Esophagus squamous epithelium (tissue), 5 donors: ENCODE measurements around the gene MORN3. TPM values are rescaled to one million over a fixed set of nuclear protein-coding genes. Genes with fewer than 3 reads are reported as not detected.

Source experiments
- DNase-seq: peaks from one replicate; lab custom pipeline; 2025; lab: John Stamatoyannopoulos, UW
- H3K27ac ChIP-seq, 4 donors: fragments of 200-600 bp; sonication (generic); one replicate each; pipeline ENCODE4 v1.5.1; 2016 to 2019; ENCODE audit warnings: mild to moderate bottlenecking in 1 of 4
- H3K27me3 ChIP-seq, 4 donors: fragments of 200-600 bp; sonication (generic); 1 replicate in 3 of 4; 2 replicates in 1 of 4; pipeline versions ENCODE4 v1.5.1 to v1.6.0; 2017 to 2021; ENCODE audit warnings: antibody characterized with exemption in 1 of 4
- H3K36me3 ChIP-seq, 3 donors: fragments of 200-600 bp; sonication (generic); one replicate each; pipeline ENCODE4 v1.5.1; 2016 to 2019
- H3K4me1 ChIP-seq, 3 donors: fragments of 200-600 bp; sonication (generic); one replicate each; pipeline ENCODE4 v1.5.1; 2017 to 2019
- H3K4me3 ChIP-seq, 4 donors: fragments of 200-600 bp; sonication (generic); 1 replicate in 3 of 4; 2 replicates in 1 of 4; pipeline ENCODE4 v1.5.1; 2016 to 2019; ENCODE audit warnings: mild to moderate bottlenecking in 2 of 4, moderate library complexity in 1 of 4
- H3K9me3 ChIP-seq, 3 donors: fragments of 200-600 bp; sonication (generic); one replicate each; pipeline ENCODE4 v1.5.1; 2016 to 2019
- CTCF ChIP-seq, 6 experiments: fragments of 450-650 bp in 4 of 6; fragments of 200-600 bp in 2 of 6; sonication (generic) in 2 of 6; IDR thresholded peaks; one replicate each; pipeline ENCODE4 v1.5.1; 2016 to 2019; ENCODE audit warnings: antibody characterized with exemption in 6 of 6, mild to moderate bottlenecking in 4 of 6, moderate library complexity in 4 of 6
- POLR2A ChIP-seq, 4 donors: fragments of 450-650 bp; IDR thresholded peaks; one replicate each; pipeline ENCODE4 v1.6.1; 2017; ENCODE audit warnings: antibody characterized with exemption in 4 of 4, mild to moderate bottlenecking in 4 of 4, moderate library complexity in 3 of 4
- WGBS, 2 donors: methylation state at CpG; one replicate each; pipeline ENCODE4 v1.1.5; 2018; 5-methylcytosine and 5-hydroxymethylcytosine counted together
- intact Hi-C: fragments of 100-400 bp; cut with DNase I; formaldehyde crosslinking; loops from one replicate; pipeline ENCODE4 v1.15.0; 2022
- total RNA-seq, 4 donors: library from RNA; depleted of rRNA; stranded (reverse); fragments of >200 nt; gene quantifications; one replicate each; pipeline ENCODE4 v1.1.0, GENCODE V29; 2016
- donor health status: DM: yes; HTN: yes; CAD: no.

The MORN3 gene
- total RNA-seq, 4 donors from 2014 or later = 0.09 to 0.13 TPM; not detected in 2

DNA sequence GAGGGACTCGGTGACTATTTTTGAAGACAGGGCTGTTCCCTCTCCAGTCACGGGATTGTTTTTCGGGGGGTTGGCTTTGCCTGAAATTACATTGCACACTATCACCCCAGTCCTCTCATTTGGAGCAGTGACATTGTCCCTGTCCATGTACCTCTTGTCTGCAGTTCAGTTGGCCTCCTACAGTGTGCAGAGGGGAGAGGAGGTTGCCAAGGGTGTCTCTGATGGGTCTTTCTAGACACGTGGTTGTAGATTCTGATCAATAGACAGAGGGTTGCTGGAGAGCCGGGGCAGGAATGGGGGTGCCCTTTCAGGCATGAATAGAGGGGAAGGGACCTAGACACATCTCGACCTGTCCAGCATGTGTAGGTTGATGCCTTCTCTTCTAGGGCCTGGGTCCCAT lies 44.3 kb upstream of the MORN3 start:
- WGBS, 2 donors = 63 to 66% methylated on average over 4 to 5 of the region's 6 CpGs
- DNase-seq = no peak
- Histone ChIP-seq H3K27me3 (no peaks in the 10 kb centered on the region), H3K27ac (peak overlapping the region in 2 of 4 donors; percentile 92), H3K9me3 (no peaks in the 10 kb centered on the region), H3K4me3 (peak overlapping the region in 3 of 4 donors; percentile 57 to 90 (median 90)), H3K36me3 (no peaks in the 10 kb centered on the region), H3K4me1 (peaks cover 9 to 25% (median 10%) of the 10 kb centered on the region in 3 donors)
- no peak for TF ChIP-seq POLR2A (IDR thresholded peaks at IDR 0.05)
- intact Hi-C loops = no loop called here

DNA sequence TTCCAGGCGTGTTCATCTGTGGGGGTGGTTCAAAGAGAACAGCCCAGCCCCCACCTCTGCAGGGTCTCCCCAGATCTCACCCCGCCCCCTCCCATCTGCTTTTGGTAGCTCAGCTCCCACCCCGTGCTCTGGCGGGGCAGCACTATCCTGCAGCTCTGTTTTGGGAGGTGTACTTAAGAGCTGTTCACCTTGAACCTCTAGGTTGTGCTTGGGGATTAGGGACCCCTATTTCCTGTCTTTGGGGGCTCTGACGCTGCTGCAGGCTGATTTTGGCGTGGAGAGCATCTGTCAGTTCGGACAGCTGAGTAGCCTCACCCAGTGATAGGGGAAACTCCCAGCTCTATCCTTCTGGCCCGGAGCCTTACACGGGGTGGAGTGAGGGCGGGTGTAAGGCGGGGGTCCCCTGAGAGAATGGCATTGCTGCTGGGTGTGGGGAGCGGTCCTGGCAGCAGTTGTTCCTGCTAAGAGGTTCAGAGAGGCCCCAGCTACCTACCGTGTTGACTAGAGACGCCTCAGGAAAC lies 43.9 kb upstream of the MORN3 start:
- Histone ChIP-seq H3K27me3 (no peaks in the 10 kb centered on the region), H3K36me3 (no peaks in the 10 kb centered on the region), H3K9me3 (no peaks in the 10 kb centered on the region), H3K4me3 (peak overlapping the region; percentile 57 to 90 (median 90)), H3K27ac (peak overlapping the region; percentile 86 to 92 (median 90)), H3K4me1 (peaks cover 9 to 25% (median 10%) of the 10 kb centered on the region in 3 donors)
- 3% methylated on average over 5 of the region's 14 CpGs; no CpG with 5 or more reads in 1 of the 2 donors for WGBS, 2 donors
- TF ChIP-seq POLR2A (IDR thresholded peaks at IDR 0.05) (no peak), CTCF (IDR thresholded peaks at IDR 0.05) (no peak)
- no peak for DNase-seq
- intact Hi-C loops = no loop called here

DNA sequence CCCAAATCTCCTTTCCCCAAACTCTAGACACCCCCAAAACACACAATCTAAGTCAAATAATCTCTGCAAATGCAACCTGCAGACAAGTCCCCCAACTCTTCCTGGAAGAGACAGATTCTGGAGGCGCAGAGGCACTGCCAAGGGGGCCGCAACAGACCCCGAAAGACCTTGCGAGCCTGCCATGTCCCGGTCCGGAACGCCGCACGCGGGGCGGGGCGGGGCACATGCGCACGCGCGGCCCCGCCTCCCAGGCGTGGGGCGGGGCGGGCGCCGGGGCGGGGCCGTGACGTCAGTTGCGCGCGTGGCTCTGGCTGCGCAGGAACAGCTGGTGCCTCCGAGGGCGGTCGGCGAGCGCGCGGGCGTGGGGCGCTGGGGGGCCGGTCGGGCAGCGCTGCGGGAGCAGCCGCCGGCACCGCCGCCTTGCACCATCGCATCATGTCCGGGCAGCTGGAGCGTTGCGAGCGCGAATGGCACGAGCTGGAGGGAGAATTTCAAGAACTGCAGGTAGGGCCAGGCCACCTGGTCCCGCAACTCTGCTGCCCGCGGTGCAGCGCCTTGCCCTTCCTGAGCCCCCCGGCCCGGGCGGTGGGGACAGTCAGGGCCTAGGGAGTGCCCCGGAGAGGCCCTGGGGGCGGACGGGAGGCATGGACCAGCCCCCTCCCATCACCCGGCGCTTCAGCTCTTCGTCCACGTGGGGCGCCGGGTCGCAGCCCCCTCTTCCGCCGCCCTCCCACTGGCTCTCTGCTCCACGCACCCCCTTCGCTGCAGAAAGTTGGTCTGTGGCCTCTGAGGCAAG lies 43.2 kb upstream of the MORN3 start, which contains the start of gene TMEM120B:
Gene TMEM120B (plus strand): TSS at position 292 of the 796 bp plus-strand sequence. CDS start 144 bp downstream, at position 436.
- DNase-seq = no peak
- 0 to 2% methylated on average over 5 to 19 of the region's 74 CpGs for WGBS, 2 donors
- intact Hi-C loops = no loop called here
- Histone ChIP-seq H3K9me3 (no peaks in the 10 kb centered on the region), H3K27ac (peak within 1 kb of the TSS; percentile 86 to 92 (median 90)), H3K4me3 (peak within 1 kb of the TSS; percentile 57 to 90 (median 90)), H3K4me1 (peaks cover 9 to 25% (median 10%) of the 10 kb centered on the region in 3 donors), H3K27me3 (no peaks in the 10 kb centered on the region), H3K36me3 (no peaks in the 10 kb centered on the region)
- TF ChIP-seq POLR2A (IDR thresholded peaks at IDR 0.05) = peak in 3 of 4 donors; percentile 58 to 88 (median 73)
- TF ChIP-seq CTCF (IDR thresholded peaks at IDR 0.05) = peak in 2 of 6 experiments; percentile 6 to 8

- DNase-seq = no peak
- Histone ChIP-seq H3K9me3 (no peaks in the 10 kb centered on the region), H3K27ac (peak overlapping the region; percentile 86 to 92 (median 90)), H3K4me1 (peaks cover 9 to 25% (median 10%) of the 10 kb centered on the region in 3 donors), H3K36me3 (no peaks in the 10 kb centered on the region), H3K27me3 (no peaks in the 10 kb centered on the region), H3K4me3 (peak overlapping the region; percentile 57 to 90 (median 90))
- intact Hi-C loops = no loop called here
- TF ChIP-seq CTCF (IDR thresholded peaks at IDR 0.05) = no peak
- no peak for TF ChIP-seq POLR2A (IDR thresholded peaks at IDR 0.05)
- 0% methylated on average over 13 to 16 of the region's 16 CpGs for WGBS, 2 donors
These were observed 42.7 kb upstream of the MORN3 start for GRCh38 chr12:121712190-121712460.

- peak overlapping the region; percentile 57 to 90 (median 90) for H3K4me3 ChIP-seq
- no peaks in the 10 kb centered on the region for H3K9me3 ChIP-seq
- DNase-seq = no peak
- intact Hi-C loops = no loop called here
- H3K27ac ChIP-seq = peak overlapping the region; percentile 86 to 92 (median 90)
- H3K4me1 ChIP-seq = peaks cover 9 to 25% (median 10%) of the 10 kb centered on the region in 3 donors
- 55 to 58% methylated on average over 18 to 20 of the region's 24 CpGs for WGBS, 2 donors
- no peaks in the 10 kb centered on the region for H3K36me3 ChIP-seq
- no peaks in the 10 kb centered on the region for H3K27me3 ChIP-seq
- TF ChIP-seq CTCF (IDR thresholded peaks at IDR 0.05) (no peak), POLR2A (IDR thresholded peaks at IDR 0.05) (no peak)
These were observed 42.1 kb upstream of the MORN3 start for GRCh38 chr12:121711361-121712189.
